H9 (cell line): ENCODE measurements around the gene ANO2. TPM values are rescaled to one million over a fixed set of nuclear protein-coding genes. Genes with fewer than 3 reads are reported as not detected.

Experiments used
- DNase-seq: peaks from one replicate; pipeline ENCODE4 v3.0.0-alpha.2; 2017
- H2AFZ ChIP-seq: one replicate; pipeline ENCODE4 v1.6.1; 2013; ENCODE audit warnings: mild to moderate bottlenecking, low read length, control low read depth, moderate library complexity
- H2AK5ac ChIP-seq: 2 replicates; pipeline ENCODE4 v1.6.1; 2013; ENCODE audit warnings: low read length, control low read depth, mixed read lengths; ENCODE audit not compliant: insufficient read length
- H2BK120ac ChIP-seq: one replicate; pipeline ENCODE4 v1.6.1; 2013; ENCODE audit warnings: low read depth, mild to moderate bottlenecking, low read length, control low read depth, inconsistent platforms; ENCODE audit not compliant: poor library complexity, severe bottlenecking
- H2BK12ac ChIP-seq: 2 replicates; pipeline ENCODE4 v1.6.1; 2013; ENCODE audit warnings: low read length, control low read depth, mixed read lengths, low read depth; ENCODE audit not compliant: insufficient read length
- H2BK15ac ChIP-seq: 2 replicates; pipeline ENCODE4 v1.6.1; 2013; ENCODE audit warnings: low read depth, low read length, control low read depth
- H2BK20ac ChIP-seq: one replicate; pipeline ENCODE4 v1.6.1; 2013; ENCODE audit warnings: low read depth, mild to moderate bottlenecking, low read length, control low read depth, inconsistent platforms; ENCODE audit not compliant: poor library complexity, severe bottlenecking
- H2BK5ac ChIP-seq: 2 replicates; pipeline ENCODE4 v1.6.1; 2013; ENCODE audit warnings: low read length, control low read depth, mixed read lengths; ENCODE audit not compliant: insufficient read length
- H3K14ac ChIP-seq: 2 replicates; pipeline ENCODE4 v1.6.1; 2013; ENCODE audit warnings: low read length, control low read depth; ENCODE audit not compliant: insufficient read depth
- H3K18ac ChIP-seq: 2 replicates; pipeline ENCODE4 v1.6.1; 2013; ENCODE audit warnings: low read depth, mild to moderate bottlenecking, mixed read lengths, low read length, control low read depth; ENCODE audit not compliant: insufficient read length
- H3K23ac ChIP-seq: 2 replicates; pipeline ENCODE4 v1.6.1; 2013; ENCODE audit warnings: low read length, control low read depth, mixed read lengths, low read depth; ENCODE audit not compliant: insufficient read length
- H3K23me2 ChIP-seq: 2 replicates; pipeline ENCODE4 v1.6.1; 2013; ENCODE audit warnings: low read depth, mild to moderate bottlenecking, mixed read lengths, low read length, control low read depth; ENCODE audit not compliant: insufficient read length, poor library complexity, severe bottlenecking
- H3K27ac ChIP-seq: 2 replicates; pipeline ENCODE4 v1.5.1; 2013; ENCODE audit warnings: low read length, control low read depth, mixed read lengths, low read depth; ENCODE audit not compliant: insufficient read length
- H3K27me3 ChIP-seq: 2 replicates; pipeline ENCODE4 v1.6.1; 2013; ENCODE audit warnings: low read length, control low read depth, inconsistent platforms; ENCODE audit not compliant: insufficient read depth
- H3K4ac ChIP-seq: 2 replicates; pipeline ENCODE4 v1.6.1; 2013; ENCODE audit warnings: low read depth, mild to moderate bottlenecking, control low read depth, inconsistent platforms, low read length, moderate library complexity
- H3K4me1 ChIP-seq: 2 replicates; pipeline ENCODE4 v1.6.1; 2013; ENCODE audit warnings: low read length, control low read depth, inconsistent platforms; ENCODE audit not compliant: insufficient read depth
- H3K4me2 ChIP-seq: 2 replicates; pipeline ENCODE4 v1.6.1; 2013; ENCODE audit warnings: low read length, control low read depth, mixed read lengths; ENCODE audit not compliant: insufficient read length, insufficient read depth
- H3K56ac ChIP-seq: 2 replicates; pipeline ENCODE4 v1.6.1; 2013; ENCODE audit warnings: low read depth, mild to moderate bottlenecking, mixed read lengths, low read length, control low read depth; ENCODE audit not compliant: insufficient read length
- H3K79me1 ChIP-seq: 2 replicates; pipeline ENCODE4 v1.6.1; 2013; ENCODE audit warnings: low read depth, mild to moderate bottlenecking, moderate library complexity, low read length, control low read depth, inconsistent platforms; ENCODE audit not compliant: insufficient read depth, poor library complexity, severe bottlenecking
- H3K79me2 ChIP-seq: 2 replicates; pipeline ENCODE4 v1.6.1; 2013; ENCODE audit warnings: low read length, control low read depth, inconsistent platforms; ENCODE audit not compliant: insufficient read depth
- H3K9ac ChIP-seq: 2 replicates; pipeline ENCODE4 v1.6.1; 2013; ENCODE audit warnings: low read length, control low read depth, mixed read lengths; ENCODE audit not compliant: insufficient read length; ENCODE audit errors: extremely low read depth
- H3K9me3 ChIP-seq: one replicate; pipeline ENCODE4 v1.6.1; 2013; ENCODE audit warnings: low read depth, low read length, inconsistent platforms; ENCODE audit not compliant: control insufficient read depth
- H3T11ph ChIP-seq: one replicate; pipeline ENCODE4 v1.6.1; 2013; ENCODE audit warnings: mild to moderate bottlenecking, low read length, control low read depth, inconsistent platforms
- H4K20me1 ChIP-seq: one replicate; pipeline ENCODE4 v1.6.1; 2013; ENCODE audit not compliant: control insufficient read depth, insufficient read length, insufficient read depth
- H4K5ac ChIP-seq: 2 replicates; pipeline ENCODE4 v1.6.1; 2013; ENCODE audit warnings: low read depth, mild to moderate bottlenecking, mixed read lengths, low read length, control low read depth; ENCODE audit not compliant: insufficient read length
- H4K8ac ChIP-seq: replicated peaks from 2 replicates; pipeline ENCODE4 v1.6.1; 2013; ENCODE audit warnings: low read length, control low read depth, mixed read lengths, low read depth; ENCODE audit not compliant: insufficient read length
- H4K91ac ChIP-seq: 2 replicates; pipeline ENCODE4 v1.6.1; 2013; ENCODE audit warnings: low read depth, mild to moderate bottlenecking, moderate library complexity, mixed read lengths, low read length, control low read depth; ENCODE audit not compliant: insufficient read length
- H3K27ac Mint-ChIP-seq, 3 experiments: 2 replicates in 2 of 3; 3 replicates in 1 of 3; pipeline ENCODE4 v1.8.0; 2020 to 2021; ENCODE audit warnings: mixed read lengths in 3 of 3, mild to moderate bottlenecking in 1 of 3, moderate library complexity in 1 of 3
- H3K27me3 Mint-ChIP-seq: 2 replicates; pipeline ENCODE4 v1.8.0; 2021; ENCODE audit warnings: low read depth, mild to moderate bottlenecking, moderate library complexity, mixed read lengths
- H3K36me3 Mint-ChIP-seq, 3 experiments: 2 replicates in 2 of 3; 3 replicates in 1 of 3; pipeline ENCODE4 v1.8.0; 2020 to 2021; ENCODE audit warnings: low read depth in 3 of 3, mixed read lengths in 3 of 3; ENCODE audit not compliant: insufficient read depth in 1 of 3
- H3K4me1 Mint-ChIP-seq, 2 experiments: 2 replicates each; pipeline ENCODE4 v1.8.0; 2020; ENCODE audit warnings: mixed read lengths in 2 of 2
- H3K4me3 Mint-ChIP-seq, 2 experiments: 2 replicates in 1 of 2; 3 replicates in 1 of 2; pipeline ENCODE4 v1.8.0; 2020 to 2021; ENCODE audit warnings: mild to moderate bottlenecking in 2 of 2, mixed read lengths in 2 of 2, moderate library complexity in 1 of 2
- H3K9me3 Mint-ChIP-seq, 2 experiments: 2 replicates in 1 of 2; 3 replicates in 1 of 2; pipeline ENCODE4 v1.8.0; 2020; ENCODE audit warnings: mild to moderate bottlenecking in 2 of 2, mixed read lengths in 2 of 2, moderate library complexity in 1 of 2
- CTCF ChIP-seq: fragments of 200-600 bp; sonication (generic); conservative IDR thresholded peaks from 3 replicates; pipeline ENCODE4 v1.8.0; 2021; ENCODE audit warnings: antibody characterized with exemption, mild to moderate bottlenecking
- WGBS: extraction: QIAGEN DNeasy Blood & Tissue Kit; methylation state at CpG from one replicate; pipeline ENCODE4 v1.1.7; 2013; ENCODE audit warnings: missing lambda C conversion rate, low lambda C conversion rate, mixed read lengths; ENCODE audit not compliant: insufficient read length; ENCODE audit errors: extremely low coverage; 5-methylcytosine and 5-hydroxymethylcytosine counted together
- total RNA-seq: library from RNA; stranded (reverse); gene quantifications from 2 replicates; pipeline ENCODE4 v1.2.1, GENCODE V29; 2021

Gene ANO2
- total RNA-seq, 1 experiment from 2014 or later = 3.8 TPM

- DNase-seq = no peak
- Histone ChIP-seq H3K9me3 (no peaks in the 10 kb centered on the region), H3K79me1 (no peaks in the 10 kb centered on the region), H3K18ac (no peak overlapping the region), H3K27ac (no peak overlapping the region), H2BK120ac (no peak overlapping the region), H3K14ac (no peak overlapping the region), H2BK20ac (no peak overlapping the region), H3T11ph (no peak overlapping the region), H2BK5ac (no peak overlapping the region), H4K8ac (no peak overlapping the region), H4K91ac (no peak overlapping the region), H2BK15ac (no peak overlapping the region), H3K27me3 (no peaks in the 10 kb centered on the region), H2AK5ac (no peak overlapping the region), H2BK12ac (no peak overlapping the region), H4K20me1 (no peaks in the 10 kb centered on the region), H3K79me2 (no peaks in the 10 kb centered on the region; the same call in 1 of the 2 replicates), H3K4ac (no peak overlapping the region), H3K9ac (no peak overlapping the region), H3K4me1 (no peaks in the 10 kb centered on the region), H2AFZ (no peak overlapping the region), H3K4me2 (no peak overlapping the region), H3K23ac (no peak overlapping the region), H3K23me2 (peaks cover 4% of the 10 kb centered on the region), H3K56ac (no peak overlapping the region), H4K5ac (no peak overlapping the region)
- H3K9me3 Mint-ChIP-seq = peaks cover 10 to 17% of the 10 kb centered on the region in 2 experiments; a peak in 4 of 5 replicates
- 0 out of 4 replicates have a peak, but pooled peaks cover 0 to 2% of the 10 kb centered on the region in 2 experiments for H3K4me1 Mint-ChIP-seq
- peaks cover 0 to 4% (median 2%) of the 10 kb centered on the region in 3 experiments; a peak in 4 of 7 replicates for H3K36me3 Mint-ChIP-seq
- no CpG with 5 or more reads among the region's 1 CpG for WGBS
- no peak overlapping the region for H3K4me3 Mint-ChIP-seq
- peaks cover 7% of the 10 kb centered on the region for H3K27me3 Mint-ChIP-seq
- H3K27ac Mint-ChIP-seq = no peak overlapping the region
- TF ChIP-seq CTCF = no peak
These were observed 254.8 kb downstream of the ANO2 start for GRCh38 chr12:5690240-5690639.
